OCI-M2 (cell line): ENCODE measurements around the gene MGST2.
"Not testable (repeated sequence)": the region's sequence is repeated elsewhere in the genome, so short reads cannot be mapped to it uniquely, and the experiment has no call there.

ENCODE experiments used
- DNase-seq: peaks from one replicate; lab custom pipeline; 2025; ENCODE audit not compliant: unreplicated experiment; lab: John Stamatoyannopoulos, UW

The MGST2 gene

DNA sequence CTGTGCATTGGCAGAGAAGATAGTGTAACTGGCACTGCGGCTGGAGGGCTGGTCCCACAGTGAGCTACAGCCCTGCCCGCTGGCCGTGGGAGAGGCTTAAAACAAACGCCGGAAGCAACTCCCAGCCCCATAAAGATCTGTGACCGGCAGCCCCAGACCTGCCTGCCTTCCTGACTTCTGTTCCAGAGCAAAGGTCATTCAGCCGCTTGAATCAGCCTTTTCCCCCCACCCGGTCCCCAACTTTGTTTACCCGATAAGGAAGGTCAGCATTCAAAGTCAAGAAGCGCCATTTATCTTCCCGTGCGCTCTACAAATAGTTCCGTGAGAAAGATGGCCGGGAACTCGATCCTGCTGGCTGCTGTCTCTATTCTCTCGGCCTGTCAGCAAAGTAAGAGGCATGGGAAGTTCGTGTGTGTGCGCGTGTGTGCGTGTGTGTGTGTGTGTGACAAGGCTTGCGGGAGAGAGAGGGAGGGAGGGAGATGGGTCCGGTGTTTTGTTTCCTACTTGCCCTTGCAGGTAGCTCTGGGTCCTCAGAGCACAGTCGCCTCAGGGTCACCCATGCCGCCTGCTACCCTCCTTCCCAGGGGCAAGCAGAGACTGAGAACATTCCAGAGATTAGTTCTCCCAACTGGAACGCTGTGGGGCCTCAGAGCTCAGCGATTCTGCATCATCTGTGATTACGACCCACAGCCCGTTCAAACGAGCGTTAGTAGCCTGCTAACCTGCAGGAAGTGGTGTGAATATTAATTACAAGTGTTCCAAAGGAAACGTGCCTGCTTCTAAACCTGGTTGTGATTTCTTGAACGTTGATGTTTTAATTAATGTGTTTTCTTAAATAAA lies at the start of gene MGST2:
Gene MGST2, plus strand, starts transcription at position 130 of the 840 bp plus-strand sequence. Its CDS starts 201 bp downstream, at position 331.
- peak; percentile 44 for DNase-seq

DNA sequence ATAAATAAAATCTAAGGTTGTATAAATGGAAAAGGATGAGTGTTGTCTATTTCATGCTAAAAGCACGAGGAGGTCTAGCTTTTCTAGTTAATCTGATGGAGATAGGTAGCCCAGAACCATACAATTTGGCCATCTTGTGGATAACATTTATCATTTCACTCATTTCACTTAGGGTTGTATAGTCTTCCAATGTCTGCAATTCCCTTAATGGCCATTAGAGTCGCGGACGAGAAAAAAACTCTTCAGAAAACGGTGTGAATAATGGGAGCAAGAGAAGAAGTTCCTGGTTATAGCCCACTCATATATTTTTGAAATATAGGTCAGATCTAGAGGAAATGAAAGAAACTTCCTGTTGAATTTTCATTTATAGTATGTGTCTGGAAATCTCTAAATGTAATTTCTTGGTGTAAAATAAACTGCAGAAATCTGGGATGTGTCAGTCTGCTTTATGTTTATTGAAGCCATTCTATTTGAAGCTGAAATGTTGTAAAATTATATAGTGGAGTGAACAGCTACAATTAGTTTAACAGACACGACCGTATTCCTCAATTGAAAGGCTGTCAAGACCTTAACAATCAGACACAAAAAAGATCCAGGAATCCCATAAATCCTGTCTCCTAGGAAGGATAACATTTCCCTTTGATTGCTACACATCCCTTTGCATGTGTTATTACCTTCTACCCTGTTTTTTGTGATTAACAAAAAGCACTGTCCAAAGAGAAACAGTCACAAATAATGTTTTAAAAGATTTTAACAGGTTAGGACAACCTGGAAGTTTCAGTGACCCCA lies 47.7 kb upstream of the MGST2 start:
- no peak for DNase-seq

DNA sequence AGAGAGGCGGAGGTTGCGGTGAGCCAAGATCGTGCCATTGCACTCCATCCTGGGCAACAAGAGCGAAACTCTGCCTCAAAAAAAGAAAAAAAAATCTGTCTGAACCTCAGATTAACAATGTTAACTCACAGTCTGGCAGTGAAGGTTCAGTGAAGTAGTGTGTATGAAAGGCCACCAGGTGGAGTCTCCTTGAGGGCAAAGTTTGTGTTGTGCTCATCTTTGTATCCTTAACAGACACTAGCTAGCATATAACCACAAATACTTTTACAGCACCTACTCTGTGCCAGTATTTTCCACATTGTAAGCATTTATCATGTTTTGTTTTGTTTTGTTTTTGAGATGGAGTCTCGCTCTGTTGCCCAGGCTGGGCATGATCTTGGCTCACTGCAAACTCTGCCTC lies 46.0 kb upstream of the MGST2 start:
- DNase-seq, result no peak

DNA sequence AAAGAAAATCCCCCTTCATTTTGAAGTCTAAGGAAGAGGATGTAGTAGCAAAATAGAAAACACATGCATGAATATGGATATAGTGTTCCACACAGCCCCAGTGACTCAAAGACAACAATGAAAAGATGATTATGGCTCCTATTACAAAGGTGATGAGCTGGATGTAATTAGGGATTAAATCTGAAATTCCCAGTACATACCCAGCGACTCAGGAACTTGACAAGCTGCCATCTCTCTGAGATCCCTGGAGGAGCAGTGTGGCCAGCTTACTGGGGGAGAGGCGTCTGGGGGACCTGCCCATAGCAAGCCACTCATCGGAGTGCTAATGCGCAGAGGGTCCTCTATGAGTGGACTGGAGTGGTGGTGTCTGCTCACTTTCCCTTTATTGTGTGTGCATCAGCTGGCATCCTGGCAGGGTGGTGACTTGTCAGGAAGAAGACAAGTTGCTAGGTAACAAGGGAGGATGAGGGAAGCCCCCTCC lies 42.7 kb upstream of the MGST2 start:
- no peak for DNase-seq

DNA sequence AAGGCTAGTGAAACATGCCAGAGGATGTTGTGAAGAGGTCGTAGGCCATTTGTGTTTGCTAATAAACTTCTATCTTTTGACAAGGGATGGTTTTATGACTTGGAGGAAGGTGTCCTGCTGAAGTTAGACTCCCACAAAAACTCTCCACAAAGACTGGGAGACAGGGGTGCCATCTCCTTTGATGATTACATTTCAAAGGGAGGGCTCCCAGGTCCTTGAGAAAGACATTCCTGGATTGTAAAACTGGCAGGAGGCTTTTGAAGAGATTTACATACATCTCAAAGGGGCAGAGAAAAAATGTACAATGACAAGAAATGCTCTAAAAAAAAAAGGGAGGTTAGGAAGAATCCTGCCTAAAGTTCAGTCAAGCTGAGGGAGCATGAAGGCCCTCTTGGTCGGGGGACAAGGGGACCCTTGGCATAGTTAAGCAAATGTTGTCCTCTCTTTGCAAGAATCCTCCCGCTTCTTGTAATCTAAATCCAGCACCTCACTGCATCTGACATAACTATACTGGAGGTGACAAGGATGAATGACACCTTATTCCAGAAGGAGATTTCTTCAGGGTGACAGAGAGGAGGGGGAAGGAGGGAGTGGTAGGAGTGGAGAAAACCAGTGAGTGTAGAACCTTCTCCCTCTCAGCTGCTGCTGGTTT lies 41.1 kb upstream of the MGST2 start:
- no peak for DNase-seq

GRCh38 chr4:139625093-139625455 lies 40.5 kb upstream of the MGST2 start:
- DNase-seq, result no peak

GRCh38 chr4:139625482-139625881 lies 40.1 kb upstream of the MGST2 start:
- no peak for DNase-seq

DNA sequence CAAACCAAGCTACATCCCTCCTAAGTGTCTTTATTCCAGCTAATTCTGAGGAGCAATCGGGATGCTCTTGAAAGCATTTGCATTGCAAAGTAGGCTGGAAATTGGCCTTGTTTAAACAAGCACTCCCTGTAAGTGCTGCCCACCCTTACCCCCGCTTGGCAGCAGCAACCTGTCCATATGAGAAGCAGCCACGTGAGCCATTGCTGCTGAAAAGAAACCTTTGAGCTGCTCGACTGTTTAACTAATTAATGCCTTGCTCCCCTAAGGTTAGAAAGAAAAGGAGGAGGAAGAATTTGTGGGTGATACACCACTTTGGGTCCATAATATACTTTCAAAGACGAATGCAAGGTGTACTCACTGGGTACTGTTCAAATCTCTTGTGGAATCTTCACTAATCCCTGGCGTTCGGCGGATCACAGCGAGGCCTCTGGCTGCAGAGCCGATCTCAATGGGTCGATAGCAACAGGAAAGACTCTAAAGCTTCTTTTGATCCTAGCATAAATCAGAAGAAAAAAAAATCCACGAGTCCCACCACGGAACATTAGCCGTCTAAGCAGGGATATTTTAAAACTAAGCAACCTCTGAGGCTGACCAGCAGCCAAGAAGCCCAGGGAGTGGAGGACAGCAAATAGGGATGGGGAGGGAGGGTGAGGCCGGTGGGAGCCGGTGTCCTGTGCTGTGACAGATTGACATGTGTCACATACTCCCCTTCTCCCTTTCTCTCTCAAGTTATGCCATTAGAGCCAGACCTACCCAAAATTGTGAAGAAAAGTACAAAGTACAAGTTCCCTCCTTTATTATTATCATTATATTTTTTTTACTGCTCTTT lies 37.2 kb upstream of the MGST2 start:
- no peak for DNase-seq

DNA sequence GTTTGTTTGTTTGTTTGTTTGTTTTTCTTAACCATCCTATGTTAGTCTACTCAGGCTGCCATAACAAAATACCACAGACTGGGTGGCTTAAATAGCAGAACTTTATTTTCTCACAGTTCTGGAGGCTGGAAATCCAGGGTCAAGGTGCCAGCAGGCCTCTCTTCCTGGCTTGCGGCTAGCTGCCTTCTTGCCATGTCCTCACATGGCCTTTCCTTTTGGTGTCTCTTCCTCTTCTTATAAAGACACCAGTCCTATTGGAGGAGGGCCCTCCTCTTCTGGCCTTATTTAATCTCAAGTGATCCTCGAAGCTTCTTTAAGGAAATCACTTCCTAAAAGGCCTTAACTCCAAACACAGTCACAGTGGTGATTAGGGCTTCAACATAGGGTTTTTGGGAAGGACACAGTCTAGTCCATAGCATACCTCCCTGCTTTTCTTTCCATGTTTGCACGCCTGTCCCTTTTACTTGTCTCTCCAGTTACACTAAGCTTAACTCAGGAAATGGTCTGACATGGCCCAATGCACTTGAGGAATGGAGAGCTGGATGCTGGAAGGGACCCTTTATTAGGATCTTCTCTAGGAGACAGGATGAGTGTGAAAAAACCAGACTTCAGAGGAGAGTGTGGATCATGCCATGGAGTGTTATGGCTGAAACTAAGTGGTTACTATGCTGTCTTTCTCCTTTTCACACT lies 36.0 kb upstream of the MGST2 start:
- DNase-seq, result no peak

DNA sequence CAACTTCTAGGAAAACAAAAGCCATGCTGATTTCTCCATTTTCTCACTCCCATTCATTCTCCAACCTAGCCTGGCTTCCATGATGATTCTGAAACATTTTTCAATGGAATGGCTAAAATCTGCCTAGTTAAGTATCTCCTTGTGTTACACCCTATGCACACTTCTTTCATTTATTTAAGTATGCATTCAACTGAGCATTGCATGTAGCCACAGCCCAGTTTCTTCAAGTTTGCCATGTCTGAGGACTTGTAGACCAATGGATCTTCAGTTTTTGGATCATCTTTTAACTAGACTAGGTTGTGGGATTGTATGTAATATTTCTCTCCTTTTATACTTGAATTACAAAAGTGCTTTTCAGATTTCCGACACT lies 35.5 kb upstream of the MGST2 start:
- no peak for DNase-seq

- no peak for DNase-seq
Measured at GRCh38 chr4:139630991-139631390, 34.6 kb upstream of the MGST2 start.

GRCh38 chr4:139631791-139632190 lies 33.8 kb upstream of the MGST2 start:
- no peak for DNase-seq

- DNase-seq, result not testable (repeated sequence)
Measured at GRCh38 chr4:139632739-139633138, 32.9 kb upstream of the MGST2 start.

GRCh38 chr4:139633195-139633594 lies 32.4 kb upstream of the MGST2 start:
- no peak for DNase-seq

- no peak for DNase-seq
Measured at GRCh38 chr4:139633661-139634060, 32.0 kb upstream of the MGST2 start.

DNA sequence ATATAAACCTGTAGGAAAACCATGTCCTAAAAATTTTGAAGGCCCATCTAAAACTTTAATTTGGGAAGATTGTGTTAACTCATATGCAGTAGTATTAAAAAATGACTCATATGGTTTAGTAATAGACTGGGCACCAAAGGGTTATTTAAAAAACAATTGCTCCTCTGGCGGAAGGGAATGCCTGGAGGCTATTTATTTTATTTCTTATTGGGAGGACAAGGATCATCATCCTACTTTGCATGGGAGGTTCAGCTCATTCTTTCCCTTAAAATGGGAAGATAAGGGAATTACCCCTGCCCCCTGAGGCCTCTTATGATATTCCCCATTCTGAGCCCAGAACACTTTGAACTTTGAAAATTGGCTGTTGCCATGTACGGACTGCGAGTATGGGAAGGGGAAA lies 29.7 kb upstream of the MGST2 start:
- DNase-seq, result no peak

GRCh38 chr4:139638306-139638705 lies 27.3 kb upstream of the MGST2 start:
- not testable (repeated sequence) for DNase-seq

DNA sequence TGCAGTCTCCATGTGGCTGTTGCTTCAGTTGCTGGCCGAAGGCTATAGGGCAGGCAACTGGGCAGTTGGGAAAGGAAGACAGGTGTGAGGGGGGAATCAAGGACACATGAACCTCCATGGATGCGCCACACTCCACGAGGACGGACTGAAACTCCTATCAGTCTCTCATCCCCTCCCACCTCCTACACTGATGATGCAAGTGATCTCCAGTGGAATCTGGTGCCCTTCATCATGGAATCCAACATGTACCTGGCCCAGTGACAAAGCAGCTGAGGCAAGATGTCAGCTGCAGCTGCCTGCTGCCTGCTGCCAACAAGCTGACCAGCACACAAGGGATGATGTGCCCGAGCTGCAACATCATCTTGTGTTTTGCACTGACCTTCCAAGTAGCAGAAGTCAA lies 26.0 kb upstream of the MGST2 start:
- DNase-seq, result no peak

GRCh38 chr4:139641218-139641617 lies 24.4 kb upstream of the MGST2 start:
- DNase-seq, result no peak

DNA sequence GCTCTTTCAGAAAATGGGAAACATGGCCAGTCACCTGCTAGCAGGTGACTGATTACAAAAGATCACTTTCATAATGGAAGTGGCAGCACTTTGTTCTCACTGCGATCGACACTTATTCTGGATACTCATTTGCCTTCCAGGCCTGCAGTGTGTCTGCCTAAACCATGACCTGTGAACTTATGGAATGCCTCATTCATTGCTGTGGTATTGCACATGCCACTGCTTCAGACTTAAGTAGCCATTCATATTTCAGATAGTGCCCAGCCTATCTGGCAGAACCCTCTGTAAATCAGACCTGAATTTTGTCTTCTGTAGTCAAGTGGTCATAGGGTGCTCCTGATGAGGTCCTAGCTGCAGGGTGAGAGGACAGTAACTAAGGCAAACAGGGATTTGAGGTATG lies 23.3 kb upstream of the MGST2 start:
- no peak for DNase-seq
